Stimulated activated naive CD8-positive, alpha-beta T cell treated with anti-CD3 and anti-CD28 coated beads, Interleukin-15, Interleukin-2, amounts not matched to agents 100 U/mL and 50 U/mL, for 24 hours (primary cell): ENCODE results near the gene WDR88.
"Not testable (repeated sequence)": the region's sequence is repeated elsewhere in the genome, so short reads cannot be mapped to it uniquely, and the experiment has no call there.

Experiments used
- ATAC-seq: fragments of 150-1000 bp; cut with Tn5 transposase; one replicate; pipeline ENCODE4 v1.10.0; 2021
- DNase-seq: peaks from one replicate; pipeline ENCODE4 v3.0.0; 2021

The WDR88 gene

GRCh38 chr19:33174186-33174585, 42.3 kb downstream of the WDR88 start:
- ATAC-seq (no peak), DNase-seq (no peak)

GRCh38 chr19:33175156-33175782, 43.4 kb downstream of the WDR88 start:
- no peak for DNase-seq
- ATAC-seq, result no peak

- no peak for ATAC-seq
- DNase-seq, result peak; percentile 15
Observed at GRCh38 chr19:33175886-33176669, 44.2 kb downstream of the WDR88 start.

- peak; percentile 96 for ATAC-seq
Observed at GRCh38 chr19:33176670-33177416, 44.9 kb downstream of the WDR88 start.

GRCh38 chr19:33177417-33177979, 45.6 kb downstream of the WDR88 start:
- no peak for ATAC-seq
- DNase-seq, result peak; percentile 69

More at GRCh38 chr19:33176670-33177416, 44.9 kb downstream of the WDR88 start:
- peak; percentile 98 for DNase-seq

DNA sequence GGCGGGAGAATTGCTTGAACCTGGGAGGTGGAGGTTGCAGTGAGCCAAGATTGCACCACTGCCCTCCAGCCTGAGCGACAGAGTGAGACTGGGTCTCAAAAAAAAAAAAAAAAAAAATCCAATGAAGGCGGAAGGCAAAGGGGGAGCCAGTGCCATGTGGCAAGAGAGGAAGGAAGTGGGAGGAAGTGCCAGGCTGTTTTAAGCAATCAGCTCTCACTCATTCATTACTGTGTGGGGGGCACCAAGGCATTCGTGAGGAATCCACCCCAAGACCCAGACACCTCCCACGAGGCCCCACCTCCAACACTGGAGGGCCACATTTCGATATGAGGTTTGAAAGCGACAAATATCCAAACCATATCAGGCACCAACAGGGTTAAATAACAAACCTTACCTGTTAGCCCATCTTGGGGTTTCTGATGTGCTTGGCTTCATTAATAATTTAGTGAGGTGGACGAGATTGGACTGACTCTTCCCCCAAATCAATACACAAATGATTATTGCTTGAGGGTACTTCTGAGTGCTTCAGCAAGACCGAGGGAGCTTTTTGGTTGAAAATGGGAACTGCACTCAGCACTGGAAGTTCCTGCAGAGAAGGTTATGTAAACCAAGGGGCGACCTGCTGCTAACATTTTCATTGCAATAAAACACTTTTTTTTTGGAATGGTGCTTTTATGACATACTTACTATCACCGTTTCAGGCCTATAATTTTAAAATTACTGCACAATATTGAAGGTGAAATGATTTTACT, 54.7 kb downstream of the WDR88 start:
- DNase-seq, result no peak

GRCh38 chr19:33187183-33187540, 55.2 kb downstream of the WDR88 start:
- no peak for DNase-seq
- no peak for ATAC-seq

More for the DNA sequence above, 54.7 kb downstream of the WDR88 start:
- ATAC-seq, result no peak

- no peak for ATAC-seq
- no peak for DNase-seq
Observed at GRCh38 chr19:33189453-33189852, 57.5 kb downstream of the WDR88 start.

DNA sequence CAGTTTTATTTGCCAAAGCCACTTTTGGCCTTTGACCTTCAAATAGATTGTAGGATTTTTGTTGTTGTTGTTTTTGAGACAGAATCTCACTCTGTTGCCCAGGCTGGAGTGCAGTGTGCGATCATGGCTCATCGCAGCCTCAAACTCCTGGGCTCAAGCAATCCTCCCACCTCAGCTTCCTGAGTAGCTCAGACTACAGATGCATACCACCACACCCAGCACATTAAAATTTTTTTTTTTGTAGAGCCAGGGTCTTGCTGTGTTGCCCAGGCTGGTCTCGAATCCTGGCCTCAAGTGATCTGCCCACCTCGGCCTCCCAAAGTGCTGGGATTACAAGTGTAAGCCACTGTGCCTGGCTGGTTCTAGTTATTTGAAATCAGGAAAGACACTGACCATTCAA, 59.2 kb downstream of the WDR88 start:
- DNase-seq, ATAC-seq: not testable (repeated sequence)

GRCh38 chr19:33191501-33191900, 59.6 kb downstream of the WDR88 start:
- DNase-seq, result no peak
- no peak for ATAC-seq

GRCh38 chr19:33192010-33192409, 60.1 kb downstream of the WDR88 start:
- no peak for ATAC-seq

GRCh38 chr19:33193269-33193864, 61.5 kb downstream of the WDR88 start:
- ATAC-seq (no peak), DNase-seq (no peak)

More at GRCh38 chr19:33192010-33192409, 60.1 kb downstream of the WDR88 start:
- DNase-seq, result no peak

GRCh38 chr19:33193865-33194362, 62.0 kb downstream of the WDR88 start, which contains the start of gene LRP3:
Gene LRP3 (plus strand): TSS chr19:33194330. CDS start chr19:33194786, 456 bp downstream.
- DNase-seq, result no peak
- ATAC-seq, result no peak

DNA sequence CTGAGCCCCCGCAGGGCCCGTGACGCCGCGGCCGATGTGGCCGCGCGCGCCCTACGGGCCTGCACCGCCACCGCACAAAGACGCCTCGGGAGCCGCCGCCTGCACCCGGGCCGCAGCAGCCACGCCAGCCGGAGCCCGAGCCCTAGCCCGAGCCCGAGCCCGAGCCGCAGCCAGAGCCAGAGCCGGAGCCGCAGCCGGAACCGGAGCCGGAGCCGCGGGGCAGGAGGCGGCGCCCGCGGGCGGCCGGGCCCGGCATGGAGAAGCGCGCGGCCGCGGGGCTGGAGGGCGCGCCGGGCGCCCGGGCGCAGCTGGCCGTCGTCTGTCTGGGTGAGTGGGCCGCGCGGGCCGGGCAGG, 62.6 kb downstream of the WDR88 start:
- DNase-seq (no peak), ATAC-seq (no peak)

DNA sequence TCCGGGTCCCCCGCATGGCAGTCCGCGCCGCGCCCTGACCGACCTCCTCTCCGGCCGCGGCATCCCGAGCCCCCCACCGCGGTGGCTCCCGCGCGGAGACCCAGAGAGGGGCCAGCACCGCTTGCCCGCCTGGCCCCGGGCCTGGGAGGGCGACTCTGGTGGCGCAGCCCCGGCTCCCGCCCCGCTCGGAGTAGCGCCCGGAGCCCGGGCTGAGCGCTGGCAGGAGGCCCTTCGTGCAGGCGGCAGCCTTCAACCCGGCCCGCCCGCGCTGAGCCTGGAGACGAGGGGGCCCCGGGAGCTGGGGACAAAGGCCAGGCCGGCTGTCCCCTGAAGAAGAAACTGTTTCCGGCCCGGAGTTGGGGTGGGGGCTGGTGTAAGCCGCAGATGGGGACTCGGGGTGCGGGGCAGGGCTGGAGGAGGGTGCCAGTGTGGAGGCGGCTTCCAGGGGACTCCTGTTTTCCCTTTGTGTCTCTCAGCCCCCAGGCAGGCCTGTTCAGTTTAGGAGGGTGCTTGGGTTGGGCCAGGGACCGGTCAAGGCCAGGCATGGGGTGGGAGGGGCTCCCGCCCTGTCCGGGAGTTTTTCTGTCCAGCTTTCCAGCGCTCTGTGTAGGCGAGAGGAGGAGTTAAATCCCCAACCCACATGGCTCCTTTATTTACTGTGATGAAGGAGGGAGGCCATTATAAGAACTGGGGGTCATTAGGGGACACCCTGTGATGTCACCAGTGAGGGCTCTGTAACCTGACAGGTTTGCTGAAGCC, 63.2 kb downstream of the WDR88 start:
- DNase-seq, result no peak
- ATAC-seq, result no peak

DNA sequence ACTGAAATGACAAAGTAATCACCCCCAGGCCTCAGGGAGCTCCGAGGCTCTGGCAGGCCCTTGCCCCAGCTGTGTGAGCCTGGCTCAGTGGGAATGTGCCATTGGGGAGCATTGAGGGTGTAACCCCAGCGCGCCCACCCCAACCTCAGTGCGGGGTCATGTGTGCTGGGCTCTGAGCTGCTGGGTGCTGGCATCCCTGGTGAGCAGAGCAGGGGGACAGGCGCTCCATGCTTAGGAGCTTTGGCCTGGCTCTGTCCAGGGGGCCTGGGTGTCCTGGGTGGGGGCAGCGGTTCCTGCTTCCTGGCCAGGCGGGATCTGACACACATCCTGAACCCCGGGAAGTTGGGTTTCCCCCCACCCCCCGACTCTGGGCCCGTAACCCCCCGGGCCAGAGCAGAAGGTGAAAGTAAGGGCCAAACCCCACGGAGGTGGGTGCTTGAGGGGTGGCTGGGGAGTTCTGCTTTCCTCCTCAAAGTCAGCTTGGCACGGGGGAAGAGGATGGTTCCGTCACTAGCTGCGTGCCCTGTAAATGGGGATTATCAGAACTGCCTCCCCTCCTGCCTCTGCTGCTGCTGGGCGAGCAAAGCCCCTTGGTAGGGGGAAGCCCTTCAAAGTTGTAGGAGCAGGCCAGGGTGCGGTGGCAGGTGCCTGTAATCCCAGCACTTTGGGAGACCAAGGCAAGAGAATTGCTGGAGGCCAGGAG, 63.9 kb downstream of the WDR88 start:
- no peak for DNase-seq
- no peak for ATAC-seq

- DNase-seq, result no peak
- no peak for ATAC-seq
Observed at GRCh38 chr19:33196446-33197193, 64.7 kb downstream of the WDR88 start.

- DNase-seq (no peak), ATAC-seq (no peak)
Observed at GRCh38 chr19:33197591-33198000, 65.7 kb downstream of the WDR88 start.

- DNase-seq (no peak), ATAC-seq (no peak)
Observed at GRCh38 chr19:33198169-33198568, 66.3 kb downstream of the WDR88 start.
